Transverse colon (tissue), 4 donors: ENCODE data around the gene F7. TPM values are rescaled to one million over a fixed set of nuclear protein-coding genes. Genes with fewer than 3 reads are reported as not detected.

Experiments used
- DNase-seq: peaks from one replicate; pipeline ENCODE4 v3.0.0-alpha.2; 2019
- H3K27ac ChIP-seq, 4 donors: fragments of 200-600 bp; sonication (generic); 2 replicates each; pipeline ENCODE4 v1.5.1; 2016 to 2018; ENCODE audit warnings: inconsistent platforms in 4 of 4
- H3K27me3 ChIP-seq: fragments of 200-600 bp; sonication (generic); 2 replicates; pipeline ENCODE4 v1.5.1; 2017; ENCODE audit warnings: inconsistent platforms
- H3K36me3 ChIP-seq, 4 donors: fragments of 200-600 bp; sonication (generic); 2 replicates each; pipeline ENCODE4 v1.5.1; 2017 to 2019; ENCODE audit warnings: inconsistent platforms in 4 of 4
- H3K4me1 ChIP-seq, 4 donors: fragments of 200-600 bp; sonication (generic); 2 replicates each; pipeline ENCODE4 v1.5.1; 2017 to 2020; ENCODE audit warnings: inconsistent platforms in 4 of 4
- H3K4me3 ChIP-seq, 4 donors: fragments of 200-600 bp; sonication (generic); 1 replicate in 1 of 4; 2 replicates in 3 of 4; pipeline versions ENCODE4 v1.5.1 to v1.6.1; 2017 to 2019; ENCODE audit warnings: inconsistent platforms in 4 of 4
- H3K9me3 ChIP-seq, 2 donors: fragments of 200-600 bp; sonication (generic); 2 replicates each; pipeline ENCODE4 v1.5.1; 2017 to 2019; ENCODE audit warnings: inconsistent platforms in 2 of 2
- CTCF ChIP-seq, 5 experiments: fragments of 200-600 bp in 3 of 5; fragments of 450-650 bp in 2 of 5; sonication (generic) in 3 of 5; IDR thresholded peaks; 1 replicate in 2 of 5; 2 replicates in 3 of 5; pipeline ENCODE4 v1.5.1; 2016 to 2017; ENCODE audit warnings: antibody characterized with exemption in 5 of 5, inconsistent platforms in 3 of 5, mild to moderate bottlenecking in 2 of 5, moderate library complexity in 1 of 5
- EP300 ChIP-seq: sonication (generic); formaldehyde crosslinking; IDR thresholded peaks from one replicate; pipeline ENCODE4 v1.6.1; 2017; ENCODE audit warnings: antibody characterized with exemption, low read depth
- POLR2A ChIP-seq: fragments of 450-650 bp; IDR thresholded peaks from one replicate; pipeline ENCODE4 v1.6.1; 2016; ENCODE audit warnings: antibody characterized with exemption, mild to moderate bottlenecking, moderate library complexity
- POLR2AphosphoS5 ChIP-seq, 3 donors: sonication (generic); formaldehyde crosslinking; IDR thresholded peaks; one replicate each; pipeline ENCODE4 v1.6.1; 2016; ENCODE audit warnings: antibody characterized with exemption in 3 of 3
- WGBS, 2 donors: methylation state at CpG; one replicate each; pipeline ENCODE4 v1.1.5; 2018; ENCODE audit warnings: low coverage in 1 of 2; 5-methylcytosine and 5-hydroxymethylcytosine counted together
- in situ Hi-C, 4 donors: fragments of 200-750 bp; cut with MboI; loops; one replicate each; pipeline versions ENCODE4 v1.15.0 to v1.15.1; 2017; ENCODE audit warnings: low sequenced_read_pairs in 3 of 4, low pct_ligation_motif_present in 1 of 4, low pct_unique_long_range_greater_than_20kb in 1 of 4
- intact Hi-C: fragments of 100-400 bp; cut with DNase I; formaldehyde crosslinking; loops from one replicate; pipeline ENCODE4 v1.15.1; 2023; ENCODE audit warnings: low total_unique reads
- total RNA-seq, 4 donors: library from RNA; depleted of rRNA; stranded (reverse); fragments of >200 nt; gene quantifications; one replicate each; pipeline ENCODE4 v1.1.0, GENCODE V29; 2016

The F7 gene
- total RNA-seq, 4 donors from 2014 or later, result not detected

DNA sequence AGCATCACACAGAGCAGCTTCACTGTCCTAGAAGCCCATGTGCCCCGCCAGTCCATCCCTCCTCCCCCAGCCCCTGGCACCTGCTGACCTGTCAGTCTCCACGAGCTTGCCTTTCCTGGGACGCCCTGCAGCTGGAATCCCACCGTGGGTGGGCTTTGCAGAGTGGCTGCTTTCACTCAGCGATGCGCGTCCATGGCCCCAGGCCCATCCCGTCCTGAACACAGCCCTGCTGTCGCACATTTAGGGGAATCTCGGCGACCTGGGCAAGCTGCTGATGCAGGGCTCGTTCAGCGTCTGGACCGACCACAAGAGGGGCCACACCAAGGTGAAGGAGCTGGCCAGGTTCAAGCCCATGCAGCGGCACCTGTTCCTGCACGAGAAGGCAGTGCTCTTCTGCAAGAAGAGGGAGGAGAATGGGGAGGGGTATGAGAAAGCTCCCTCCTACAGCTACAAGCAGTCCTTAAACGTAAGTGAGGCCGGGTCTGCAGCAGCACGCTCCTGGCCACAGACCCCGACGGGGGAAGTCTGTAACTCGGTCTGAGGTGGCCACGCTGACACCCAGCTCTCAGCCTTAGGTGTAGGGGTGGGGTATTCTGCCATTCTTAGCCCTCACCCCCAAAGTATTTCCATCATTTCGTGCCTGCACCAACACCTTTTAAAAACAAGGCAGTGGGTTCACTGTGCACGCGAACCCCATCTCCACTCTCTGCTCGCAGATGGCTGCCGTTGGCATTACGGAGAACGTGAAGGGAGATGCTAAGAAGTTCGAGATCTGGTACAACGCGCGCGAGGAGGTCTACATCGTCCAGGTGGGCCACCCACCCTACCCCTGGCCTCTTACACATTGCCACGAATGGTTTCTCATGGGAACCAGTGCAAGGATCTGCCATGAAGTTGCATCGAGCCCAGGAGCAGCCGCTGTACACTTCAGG lies 18.3 kb upstream of the F7 start:
- Histone ChIP-seq H3K36me3 (no peaks in the 10 kb centered on the region), H3K4me3 (no peak overlapping the region), H3K9me3 (no peaks in the 10 kb centered on the region), H3K27ac (no peak overlapping the region), H3K4me1 (no peaks in the 10 kb centered on the region), H3K27me3 (no peaks in the 10 kb centered on the region)
- TF ChIP-seq POLR2AphosphoS5 (IDR thresholded peaks at IDR 0.05) (no peak), CTCF (IDR thresholded peaks at IDR 0.05) (no peak), POLR2A (no peak), EP300 (no peak)
- intact Hi-C loops, result no loop called here
- no peak for DNase-seq
- WGBS, 2 donors, result 86% methylated on average over 39 of the region's 39 CpGs; no CpG with 5 or more reads in 1 of the 2 donors
- in situ Hi-C loops, result no loop called here

DNA sequence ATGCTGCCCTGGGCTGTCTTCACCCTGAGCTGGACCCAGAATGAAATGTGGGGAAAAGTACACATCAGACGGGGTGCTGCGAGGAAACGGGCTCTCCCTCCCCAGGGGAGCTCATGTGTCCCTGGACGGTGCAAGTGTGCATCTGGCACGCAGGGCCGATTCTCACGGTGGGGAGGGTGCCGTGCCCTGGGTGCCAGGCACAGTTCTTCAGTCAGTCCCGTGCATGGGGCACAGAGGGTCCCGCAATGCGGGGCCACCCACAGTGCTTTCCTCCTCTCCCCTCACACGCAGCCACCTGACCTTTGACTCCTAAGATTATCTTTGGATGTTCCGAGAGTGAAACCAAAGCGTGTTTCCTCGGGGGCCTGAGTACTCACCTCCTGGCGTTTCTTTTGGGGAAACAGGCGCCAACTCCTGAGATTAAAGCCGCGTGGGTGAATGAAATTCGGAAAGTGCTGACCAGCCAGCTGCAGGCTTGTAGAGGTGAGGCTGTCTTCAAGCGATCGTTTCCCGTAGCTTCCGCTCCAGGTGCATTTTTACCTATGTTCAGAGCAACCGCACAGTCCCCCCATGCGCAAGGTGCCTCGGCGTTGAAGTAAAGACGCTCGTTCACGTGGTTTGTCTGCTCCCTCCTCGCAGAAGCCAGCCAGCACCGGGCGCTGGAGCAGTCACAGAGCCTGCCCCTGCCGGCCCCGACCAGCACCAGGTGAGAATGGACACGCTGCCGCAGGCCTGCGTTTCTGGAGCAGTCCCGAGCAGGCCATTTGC lies 17.5 kb upstream of the F7 start:
- 91 to 95% methylated on average over 4 to 40 of the region's 40 CpGs for WGBS, 2 donors
- intact Hi-C loops (no loop called here), in situ Hi-C loops (no loop called here)
- TF ChIP-seq POLR2A (no peak), POLR2AphosphoS5 (IDR thresholded peaks at IDR 0.05) (no peak), EP300 (no peak), CTCF (IDR thresholded peaks at IDR 0.05) (no peak)
- no peaks in the 10 kb centered on the region for H3K36me3 ChIP-seq
- no peaks in the 10 kb centered on the region for H3K27me3 ChIP-seq
- H3K4me3 ChIP-seq, result no peak overlapping the region
- H3K27ac ChIP-seq, result no peak overlapping the region
- H3K4me1 ChIP-seq, result no peaks in the 10 kb centered on the region
- DNase-seq, result no peak
- H3K9me3 ChIP-seq, result no peaks in the 10 kb centered on the region

GRCh38 chr13:113088691-113089020 lies 16.9 kb upstream of the F7 start:
- H3K36me3 ChIP-seq, result no peaks in the 10 kb centered on the region
- TF ChIP-seq EP300, result no peak
- no peak for TF ChIP-seq POLR2AphosphoS5 (IDR thresholded peaks at IDR 0.05)
- TF ChIP-seq CTCF (IDR thresholded peaks at IDR 0.05), result no peak
- TF ChIP-seq POLR2A, result no peak
- in situ Hi-C loops, result no loop called here

DNA sequence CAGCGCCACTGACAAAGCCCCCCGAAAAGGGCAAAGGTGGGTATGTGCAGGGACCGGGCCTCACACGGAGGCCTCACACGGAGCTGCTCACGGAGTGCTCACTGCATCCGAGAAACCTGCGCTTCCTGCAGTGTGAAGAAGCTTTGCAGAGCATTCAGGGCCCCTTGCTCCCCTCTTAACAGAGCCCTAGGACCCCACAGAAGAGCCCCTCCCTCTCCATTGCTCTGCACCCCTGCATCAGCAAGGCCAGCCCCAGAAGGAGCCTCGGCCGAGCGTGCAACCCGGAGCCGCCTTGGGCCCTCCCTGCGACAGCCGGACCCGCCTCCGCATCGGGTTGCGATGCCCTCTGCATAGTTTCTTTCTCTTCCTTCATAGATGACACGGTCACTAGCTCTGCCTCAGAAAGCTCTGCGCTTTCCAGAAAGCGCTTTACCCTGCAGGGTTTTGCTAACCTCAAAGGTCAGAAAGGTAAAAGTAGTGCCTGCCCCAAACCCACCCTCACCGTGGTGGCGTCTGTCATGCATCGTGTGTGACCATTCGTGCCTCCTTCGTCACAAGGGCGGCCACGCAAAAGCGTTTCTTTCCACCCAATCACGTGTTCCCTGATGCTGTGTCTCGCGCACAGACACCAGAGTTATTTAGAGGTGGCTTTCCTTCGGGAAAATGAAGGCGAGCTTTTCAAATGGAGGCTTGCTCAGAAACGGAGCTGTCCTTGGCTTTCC lies 15.7 kb upstream of the F7 start:
- Histone ChIP-seq H3K27me3 (no peaks in the 10 kb centered on the region), H3K4me3 (no peak overlapping the region), H3K27ac (no peak overlapping the region), H3K36me3 (no peaks in the 10 kb centered on the region), H3K9me3 (no peaks in the 10 kb centered on the region), H3K4me1 (no peaks in the 10 kb centered on the region)
- in situ Hi-C loops (no loop called here), intact Hi-C loops (no loop called here)
- 86 to 88% methylated on average over 3 to 36 of the region's 36 CpGs for WGBS, 2 donors
- DNase-seq, result no peak
- TF ChIP-seq EP300 (no peak), POLR2AphosphoS5 (IDR thresholded peaks at IDR 0.05) (no peak), CTCF (IDR thresholded peaks at IDR 0.05) (no peak), POLR2A (no peak)

More at GRCh38 chr13:113088691-113089020, 16.9 kb upstream of the F7 start:
- H3K9me3 ChIP-seq, result no peaks in the 10 kb centered on the region
- no peak overlapping the region for H3K27ac ChIP-seq
- WGBS, 2 donors, result 61 to 84% methylated on average over 7 to 17 of the region's 17 CpGs
- intact Hi-C loops, result no loop called here
- no peaks in the 10 kb centered on the region for H3K4me1 ChIP-seq
- H3K27me3 ChIP-seq, result no peaks in the 10 kb centered on the region
- H3K4me3 ChIP-seq, result no peak overlapping the region
- DNase-seq, result no peak
